Keratinocyte (primary cell): ENCODE results near the gene ST3GAL6. TPM values are rescaled to one million over a fixed set of nuclear protein-coding genes. Genes with fewer than 3 reads are reported as not detected.
A peak's percentile ranks its signal among the peaks of the same experiment; 100 is the strongest.

Source experiments
- DNase-seq: peaks from one replicate; pipeline ENCODE4 v3.0.0-alpha.2; 2011; ENCODE audit warnings: low read depth, missing footprints, low spot score
- FAIRE-seq: peaks from 2 replicates; lab custom pipeline; 2011; peaks lifted over from hg19 to GRCh38; lab: Jason Lieb, UNC
- H2AFZ ChIP-seq: 2 replicates; pipeline ENCODE4 v1.6.0; 2012; ENCODE audit warnings: low read length, control low read depth, inconsistent platforms; ENCODE audit not compliant: control insufficient read depth
- H3K27ac ChIP-seq: 2 replicates; pipeline ENCODE4 v1.5.1; 2011; ENCODE audit warnings: low read length; ENCODE audit not compliant: control insufficient read depth, insufficient read depth
- H3K27me3 ChIP-seq: 3 replicates; pipeline ENCODE4 v1.6.0; 2011; ENCODE audit warnings: low read length; ENCODE audit not compliant: control insufficient read depth, insufficient read depth; ENCODE audit errors: extremely low read depth
- H3K36me3 ChIP-seq, 2 experiments: 2 replicates in 1 of 2; 3 replicates in 1 of 2; pipeline ENCODE4 v1.5.1; 2011; ENCODE audit warnings: low read length in 2 of 2, mild to moderate bottlenecking in 1 of 2; ENCODE audit not compliant: control insufficient read depth in 2 of 2, insufficient read depth in 2 of 2; ENCODE audit errors: extremely low read depth in 1 of 2
- H3K4me1 ChIP-seq: 3 replicates; pipeline ENCODE4 v1.5.1; 2011; ENCODE audit warnings: low read length; ENCODE audit not compliant: control insufficient read depth, insufficient read depth; ENCODE audit errors: extremely low read depth
- H3K4me2 ChIP-seq: 3 replicates; pipeline ENCODE4 v1.6.0; 2011; ENCODE audit warnings: low read depth, low read length; ENCODE audit not compliant: control insufficient read depth, insufficient read depth; ENCODE audit errors: extremely low read depth
- H3K4me3 ChIP-seq, 3 experiments: fragments of 200-600 bp in 1 of 3; sonication (generic) in 1 of 3; 2 replicates in 2 of 3; 3 replicates in 1 of 3; pipeline ENCODE4 v1.5.1; 2011 to 2016; ENCODE audit warnings: low read length in 3 of 3, mild to moderate bottlenecking in 3 of 3, control low read depth in 2 of 3, inconsistent platforms in 1 of 3, low read depth in 1 of 3, mixed read lengths in 1 of 3, mixed run types in 1 of 3, moderate library complexity in 1 of 3; ENCODE audit not compliant: control insufficient read depth in 2 of 3, insufficient read depth in 2 of 3; ENCODE audit errors: extremely low read depth in 1 of 3
- H3K79me2 ChIP-seq: 2 replicates; pipeline ENCODE4 v1.6.0; 2012; ENCODE audit warnings: low read length; ENCODE audit not compliant: control insufficient read depth, insufficient read depth
- H3K9ac ChIP-seq: 3 replicates; pipeline ENCODE4 v1.6.0; 2011; ENCODE audit warnings: low read length; ENCODE audit not compliant: control insufficient read depth, insufficient read depth; ENCODE audit errors: extremely low read depth
- H3K9me1 ChIP-seq: 3 replicates; pipeline ENCODE4 v1.6.0; 2011; ENCODE audit warnings: low read length; ENCODE audit not compliant: control insufficient read depth, insufficient read depth; ENCODE audit errors: extremely low read depth
- H3K9me3 ChIP-seq: 2 replicates; pipeline ENCODE4 v1.5.1; 2012; ENCODE audit warnings: low read depth, low read length; ENCODE audit not compliant: control insufficient read depth
- H4K20me1 ChIP-seq: 3 replicates; pipeline ENCODE4 v1.6.0; 2011; ENCODE audit warnings: low read length; ENCODE audit not compliant: control insufficient read depth, insufficient read depth; ENCODE audit errors: extremely low read depth
- EZH2 ChIP-seq: IDR thresholded peaks from one replicate; pipeline ENCODE4 v1.6.1; 2012; ENCODE audit warnings: inconsistent platforms, mild to moderate bottlenecking, low read length, moderate library complexity
- dilution Hi-C: fragments of 300-500 bp; cut with MboI; formaldehyde crosslinking; loops from one replicate; pipeline ENCODE4 v1.7.0; 2020; ENCODE audit warnings: low sequenced_read_pairs; ENCODE audit not compliant: extremely low pct_ligation_motif_present
- polyA plus RNA-seq, 5 experiments: library from polyadenylated mRNA; depleted of rRNA in 3 of 5; stranded (reverse) in 3 of 5; stranded (forward) in 1 of 5; unstranded in 1 of 5; fragments of >200 nt; gene quantifications; 1 replicate in 1 of 5; 2 replicates in 3 of 5; 3 replicates in 1 of 5; pipeline versions ENCODE4 v1.2.1 to v1.2.3, GENCODE V29; 2011 to 2012; ENCODE audit warnings: missing spikeins in 2 of 5, low read depth in 1 of 5, low replicate concordance in 1 of 5
- TF ChIP-seq, protein P1 (sequence below), 3 experiments: IDR thresholded peaks in 1 of 3; conservative IDR thresholded peaks in 1 of 3; optimal IDR thresholded peaks in 1 of 3; 2 replicates in 2 of 3; 3 replicates in 1 of 3; pipeline versions ENCODE3 to v1.5.1; 2011; ENCODE audit warnings: low read length in 3 of 3, mild to moderate bottlenecking in 3 of 3, moderate library complexity in 2 of 3, control low read depth in 1 of 3, inconsistent platforms in 1 of 3; ENCODE audit not compliant: insufficient read depth in 2 of 3; ENCODE audit errors: extremely low read depth in 1 of 3

Gene ST3GAL6
- polyA plus RNA-seq, 1 donor (not counting 4 experiments of a cell fraction or from before 2014, with no cell fraction given): 5.3 TPM

DNA sequence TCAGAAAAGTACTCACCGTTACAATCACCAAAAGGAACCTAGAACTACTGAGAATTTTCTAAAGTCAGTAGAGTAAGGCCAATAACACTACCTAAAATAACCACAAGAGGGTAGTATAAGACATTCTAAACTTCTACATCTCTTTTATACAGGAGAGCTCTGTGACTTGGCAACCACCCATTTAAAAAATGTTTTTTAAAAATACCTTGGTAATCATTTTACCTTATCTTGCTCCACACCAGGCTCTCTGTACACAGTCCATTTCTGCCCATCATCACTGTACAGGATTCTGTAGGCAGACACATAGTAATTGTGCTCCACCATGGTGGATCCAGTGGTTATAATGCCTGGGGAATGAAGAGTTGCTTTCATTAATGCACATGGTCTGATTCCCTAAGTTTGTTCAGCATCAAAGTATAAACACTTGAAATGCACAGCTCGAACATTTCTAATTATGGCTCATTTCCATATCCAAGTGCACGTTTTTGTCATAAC, 54.5 kb downstream of the ST3GAL6 start:
- dilution Hi-C loops: no loop called here
- H3K27ac ChIP-seq: no peak overlapping the region
- peaks cover 12% of the 10 kb centered on the region for H3K79me2 ChIP-seq
- TF ChIP-seq EZH2: no peak
- TF ChIP-seq, protein P1, sequence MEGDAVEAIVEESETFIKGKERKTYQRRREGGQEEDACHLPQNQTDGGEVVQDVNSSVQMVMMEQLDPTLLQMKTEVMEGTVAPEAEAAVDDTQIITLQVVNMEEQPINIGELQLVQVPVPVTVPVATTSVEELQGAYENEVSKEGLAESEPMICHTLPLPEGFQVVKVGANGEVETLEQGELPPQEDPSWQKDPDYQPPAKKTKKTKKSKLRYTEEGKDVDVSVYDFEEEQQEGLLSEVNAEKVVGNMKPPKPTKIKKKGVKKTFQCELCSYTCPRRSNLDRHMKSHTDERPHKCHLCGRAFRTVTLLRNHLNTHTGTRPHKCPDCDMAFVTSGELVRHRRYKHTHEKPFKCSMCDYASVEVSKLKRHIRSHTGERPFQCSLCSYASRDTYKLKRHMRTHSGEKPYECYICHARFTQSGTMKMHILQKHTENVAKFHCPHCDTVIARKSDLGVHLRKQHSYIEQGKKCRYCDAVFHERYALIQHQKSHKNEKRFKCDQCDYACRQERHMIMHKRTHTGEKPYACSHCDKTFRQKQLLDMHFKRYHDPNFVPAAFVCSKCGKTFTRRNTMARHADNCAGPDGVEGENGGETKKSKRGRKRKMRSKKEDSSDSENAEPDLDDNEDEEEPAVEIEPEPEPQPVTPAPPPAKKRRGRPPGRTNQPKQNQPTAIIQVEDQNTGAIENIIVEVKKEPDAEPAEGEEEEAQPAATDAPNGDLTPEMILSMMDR (optimal IDR thresholded peaks at IDR 0.05 in 1 of 3, IDR thresholded peaks at IDR 0.05 in 1 of 3, conservative IDR thresholded peaks at IDR 0.05 in 1 of 3; ENCODE audit: extremely low read depth in 1 of 3, insufficient read depth in 2 of 3, low read length in 3 of 3): peak in 1 of 3 experiments; percentile 44
- H3K9ac ChIP-seq: no peak overlapping the region
- FAIRE-seq (no peak), DNase-seq (no peak)
- no peaks in the 10 kb centered on the region for H3K4me1 ChIP-seq
- H3K4me2 ChIP-seq: no peak overlapping the region
- no peak overlapping the region for H3K4me3 ChIP-seq
- H4K20me1 ChIP-seq: no peaks in the 10 kb centered on the region
- no peaks in the 10 kb centered on the region for H3K9me3 ChIP-seq
- no peak overlapping the region for H2AFZ ChIP-seq
- no peaks in the 10 kb centered on the region for H3K27me3 ChIP-seq
- H3K36me3 ChIP-seq: peaks cover 25 to 51% of the 10 kb centered on the region in 2 experiments
- H3K9me1 ChIP-seq: no peaks in the 10 kb centered on the region

DNA sequence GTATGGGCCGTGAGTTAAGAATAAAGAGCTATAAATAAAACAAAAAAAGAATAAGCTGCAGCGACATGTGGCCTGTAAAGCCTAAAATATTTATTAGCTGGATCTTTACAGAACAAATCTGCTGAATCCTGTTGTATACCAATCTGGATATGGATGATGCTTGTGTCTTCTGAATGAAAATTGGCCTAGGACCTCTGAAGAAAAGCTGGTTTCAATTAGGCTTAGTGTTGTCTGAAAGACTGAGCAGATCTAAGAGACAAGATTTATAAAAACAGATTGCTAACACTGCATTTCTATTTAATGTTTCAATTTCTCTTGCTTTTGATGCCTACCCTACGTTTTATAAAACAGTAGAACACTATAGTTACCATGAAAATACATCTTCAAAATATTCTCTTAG, 57.9 kb downstream of the ST3GAL6 start:
- Histone ChIP-seq H3K27ac (no peak overlapping the region), H4K20me1 (no peaks in the 10 kb centered on the region), H3K4me1 (no peaks in the 10 kb centered on the region), H3K9me1 (no peaks in the 10 kb centered on the region), H3K4me3 (no peak overlapping the region), H3K27me3 (no peaks in the 10 kb centered on the region), H3K9me3 (no peaks in the 10 kb centered on the region), H3K9ac (no peak overlapping the region), H3K36me3 (peaks cover 29 to 50% of the 10 kb centered on the region in 2 experiments), H3K79me2 (peaks cover 22% of the 10 kb centered on the region), H2AFZ (no peak overlapping the region), H3K4me2 (no peak overlapping the region)
- dilution Hi-C loops: no loop called here
- FAIRE-seq (peak; percentile 32), DNase-seq (no peak)
- TF ChIP-seq EZH2: no peak
- TF ChIP-seq, protein P1 (optimal IDR thresholded peaks at IDR 0.05 in 1 of 3, IDR thresholded peaks at IDR 0.05 in 1 of 3, conservative IDR thresholded peaks at IDR 0.05 in 1 of 3; ENCODE audit: extremely low read depth in 1 of 3, insufficient read depth in 2 of 3, low read length in 3 of 3): no peak
